HCT116 (cell line): ENCODE measurements around the gene SSR1. TPM values are rescaled to one million over a fixed set of nuclear protein-coding genes. Genes with fewer than 3 reads are reported as not detected.

Source experiments
- ATAC-seq: fragments of 200-7000 bp; cut with Tn5 transposase; 2 replicates; pipeline ENCODE4 v1.9.1; 2020; ENCODE audit warnings: mild to moderate bottlenecking, moderate library complexity
- BruUV-seq: library from RNA; stranded (reverse); fragments of 400-500 nt; replicated peaks from 2 replicates; lab custom pipeline; 2021; lab: Mats Ljungman, UMichigan
- CTCF ChIA-PET: fragments of 300-600 bp; sonication (Branson Sonifier 250); formaldehyde crosslinking; loops from one replicate; lab custom pipeline; 2021; ENCODE audit warnings: antibody characterized with exemption; lab: Charles Lee
- POLR2A ChIA-PET: fragments of 300-600, 350-600 bp; sonication (Branson Sonifier 250); formaldehyde crosslinking; loops from one replicate; lab custom pipeline; 2021; ENCODE audit warnings: antibody characterized with exemption; lab: Charles Lee
- RAD21 ChIA-PET, 2 experiments: fragments of 300-600 bp; sonication (Branson Sonifier 250); formaldehyde crosslinking; loops; one replicate each; lab custom pipeline; 2023; ENCODE audit warnings: low total read pairs in 2 of 2; ENCODE audit not compliant: uncharacterized antibody in 2 of 2, unreplicated experiment in 2 of 2, low non-redundant PET in 1 of 2; lab: Charles Lee
- DNase-seq: peaks from one replicate; pipeline ENCODE4 v3.0.0-alpha.2; 2010; ENCODE audit warnings: low read depth, low spot score
- H2AFZ ChIP-seq: fragments of 200-600 bp; shearing (Covaris generic), sonication (generic); 2 replicates; pipeline ENCODE4 v1.6.1; 2017; ENCODE audit warnings: low read depth, mixed run types, mixed read lengths, antibody characterized with exemption, low read length; ENCODE audit not compliant: poor library complexity, severe bottlenecking
- H3K27ac ChIP-seq: 2 replicates; pipeline ENCODE4 v1.5.1; 2012; ENCODE audit warnings: low read depth, low read length
- H3K27me3 ChIP-seq: fragments of 200-600 bp; sonication (generic); 2 replicates; pipeline ENCODE4 v1.6.1; 2016; ENCODE audit warnings: mixed run types, low read length, mixed read lengths; ENCODE audit not compliant: insufficient read depth
- H3K36me3 ChIP-seq, 2 experiments: fragments of 200-500 bp in 1 of 2; fragments of 200-600 bp in 1 of 2; sonication (Bioruptor generic) in 1 of 2; sonication (generic) in 1 of 2; 2 replicates each; pipeline versions ENCODE4 v1.5.1 to v1.6.1; 2014 to 2016; ENCODE audit warnings: low read length in 2 of 2, inconsistent platforms in 1 of 2, mixed read lengths in 1 of 2, mixed run types in 1 of 2; ENCODE audit not compliant: insufficient read depth in 2 of 2, control insufficient read depth in 1 of 2
- H3K4me1 ChIP-seq, 2 experiments: fragments of 200-600 bp in 1 of 2; sonication (generic) in 1 of 2; 2 replicates each; pipeline versions ENCODE4 v1.5.1 to v1.6.1; 2012 to 2017; ENCODE audit warnings: low read length in 2 of 2, inconsistent platforms in 1 of 2, mild to moderate bottlenecking in 1 of 2, mixed read lengths in 1 of 2, mixed run types in 1 of 2, moderate library complexity in 1 of 2; ENCODE audit not compliant: insufficient read depth in 2 of 2, control insufficient read depth in 1 of 2
- H3K4me2 ChIP-seq: fragments of 200-600 bp; sonication (generic); 2 replicates; pipeline ENCODE4 v1.6.1; 2017; ENCODE audit warnings: mixed run types, low read length, mixed read lengths
- H3K4me3 ChIP-seq, 2 experiments: fragments of 200-600 bp in 1 of 2; sonication (generic) in 1 of 2; replicated peaks in 1 of 2; 2 replicates each; pipeline ENCODE4 v1.5.1; 2011 to 2016; ENCODE audit warnings: low read length in 2 of 2, control low read depth in 1 of 2, low read depth in 1 of 2, mild to moderate bottlenecking in 1 of 2, mixed read lengths in 1 of 2, mixed run types in 1 of 2
- H3K79me2 ChIP-seq: fragments of 200-600 bp; sonication (generic); 2 replicates; pipeline ENCODE4 v1.6.1; 2017; ENCODE audit warnings: mild to moderate bottlenecking, mixed run types, low read length, moderate library complexity, mixed read lengths; ENCODE audit not compliant: insufficient read depth
- H3K9ac ChIP-seq: fragments of 200-600 bp; sonication (generic); 2 replicates; pipeline ENCODE4 v1.6.1; 2016; ENCODE audit warnings: low read length, mixed read lengths
- H3K9me2 ChIP-seq: fragments of 200-600 bp; sonication (generic), shearing (Covaris generic); 2 replicates; pipeline ENCODE4 v1.6.1; 2017; ENCODE audit warnings: mixed run types, mild to moderate bottlenecking, moderate library complexity; ENCODE audit not compliant: insufficient read depth
- H3K9me3 ChIP-seq, 2 experiments: fragments of 200-500 bp in 1 of 2; fragments of 200-600 bp in 1 of 2; sonication (Bioruptor generic) in 1 of 2; sonication (generic) in 1 of 2; 2 replicates each; pipeline ENCODE4 v1.6.1; 2014 to 2017; ENCODE audit warnings: low read length in 2 of 2, mixed read lengths in 2 of 2, inconsistent platforms in 1 of 2, low read depth in 1 of 2, mild to moderate bottlenecking in 1 of 2, mixed run types in 1 of 2, moderate library complexity in 1 of 2; ENCODE audit not compliant: control insufficient read depth in 1 of 2, insufficient read depth in 1 of 2
- H4K20me1 ChIP-seq: fragments of 200-600 bp; sonication (generic), shearing (Covaris generic); 2 replicates; pipeline ENCODE4 v1.6.1; 2017; ENCODE audit warnings: mixed run types, mild to moderate bottlenecking, moderate library complexity; ENCODE audit not compliant: insufficient read depth
- ELF1 ChIP-seq: IDR thresholded peaks from 2 replicates; pipeline ENCODE4 v1.6.1; 2012; ENCODE audit warnings: low read depth, borderline replicate concordance
- MAX ChIP-seq: IDR thresholded peaks from 2 replicates; pipeline ENCODE4 v1.6.1; 2012
- POLR2AphosphoS5 ChIP-seq: IDR thresholded peaks from 2 replicates; pipeline ENCODE4 v1.6.1; 2011; ENCODE audit warnings: mild to moderate bottlenecking, low read depth, low read length, moderate library complexity
- REST ChIP-seq: IDR thresholded peaks from 2 replicates; pipeline ENCODE4 v1.6.1; 2012; ENCODE audit warnings: low read depth
- SIN3A ChIP-seq: IDR thresholded peaks from 2 replicates; pipeline ENCODE4 v1.6.1; 2012; ENCODE audit warnings: low read depth
- TCF7L2 ChIP-seq: IDR thresholded peaks from 2 replicates; pipeline ENCODE4 v1.7.0; 2011; ENCODE audit warnings: borderline replicate concordance, inconsistent platforms; ENCODE audit not compliant: insufficient read depth, insufficient read length; ENCODE audit errors: extremely low read depth
- ZBTB33 ChIP-seq: IDR thresholded peaks from 2 replicates; pipeline ENCODE4 v1.6.1; 2011; ENCODE audit warnings: mild to moderate bottlenecking, low read length, moderate library complexity; ENCODE audit not compliant: insufficient replicate concordance; ENCODE audit errors: extremely low read depth
- intact Hi-C: fragments of 100-400 bp; cut with micrococcal nuclease; formaldehyde crosslinking; loops from 2 replicates; pipeline ENCODE4 v1.10.0; 2022
- total RNA-seq: library from RNA; stranded (reverse); gene quantifications from one replicate; pipeline ENCODE4 v1.2.1, GENCODE V29; 2021; ENCODE audit not compliant: unreplicated experiment

Gene SSR1
- total RNA-seq, 1 experiment from 2014 or later, result 127 TPM

- H2AFZ ChIP-seq, result no peak overlapping the region
- H3K36me3 ChIP-seq, result peaks cover 0 to 15% of the 10 kb centered on the region in 2 experiments; a peak in 3 of 4 replicates
- H3K4me1 ChIP-seq, result no peaks in the 10 kb centered on the region
- intact Hi-C loops, result no loop called here
- no peak overlapping the region for H3K9ac ChIP-seq
- H3K4me2 ChIP-seq, result no peak overlapping the region
- peaks cover 3% of the 10 kb centered on the region; the same call in 1 of the 2 replicates for H3K79me2 ChIP-seq
- H3K4me3 ChIP-seq, result no peak overlapping the region
- CTCF ChIA-PET, result no interaction called here
- DNase-seq, result no peak
- no peak for ATAC-seq
- no peaks in the 10 kb centered on the region for H3K9me3 ChIP-seq
- H3K9me2 ChIP-seq, result no peaks in the 10 kb centered on the region
- BruUV-seq, result TSS peak; percentile 10
- POLR2A ChIA-PET, result no interaction called here
- no peaks in the 10 kb centered on the region for H3K27me3 ChIP-seq
- no peak for TF ChIP-seq ELF1
- TF ChIP-seq TCF7L2, result no peak
- TF ChIP-seq SIN3A, result no peak
- no peak for TF ChIP-seq REST
- TF ChIP-seq POLR2AphosphoS5, result no peak
- no peak for TF ChIP-seq ZBTB33
- TF ChIP-seq MAX, result no peak
- TF ChIP-seq, all 23 proteins: peak for 0
- RAD21 ChIA-PET, result interaction anchor here in 1 of 2 experiments (0.6 kb wide), 1 partner anchor 527 kb away, joined by 3 read pairs; no protein-coding TSS in a partner anchor
- H3K27ac ChIP-seq, result no peak overlapping the region
- no peaks in the 10 kb centered on the region for H4K20me1 ChIP-seq
Measured at GRCh38 chr6:7249391-7249790, 63.6 kb downstream of the SSR1 start.
